Right ventricle myocardium superior (tissue), 1 donor: Measurements from ENCODE around the gene UPP2. TPM values are rescaled to one million over a fixed set of nuclear protein-coding genes. Genes with fewer than 3 reads are reported as not detected.

ENCODE experiments used
- ATAC-seq: fragments of 200-7000 bp; cut with Tn5 transposase; one replicate; pipeline ENCODE4 v1.9.1; 2020; ENCODE audit warnings: mild to moderate bottlenecking; ENCODE audit not compliant: poor library complexity
- DNase-seq: peaks from one replicate; pipeline ENCODE4 v3.0.0-alpha.2; 2020
- intact Hi-C: fragments of 100-400 bp; cut with DNase I; formaldehyde crosslinking; loops from one replicate; pipeline ENCODE4 v1.11.2; 2022
- long read RNA-seq: library from polyadenylated mRNA; unstranded; transcript quantifications from one replicate; pipeline ENCODE4 v2.0.0, GENCODE V29; 2021
- total RNA-seq: library from RNA; stranded (reverse); fragmentation: NEBNext Ultra II Directional; extraction: Animal tissue kit (Norgen Biotek cat#: 25700); gene quantifications from one replicate; pipeline ENCODE4 v1.2.1, GENCODE V29; 2021
- donor health status: DM: no; HTN: yes; CAD: no; lungs with severe emphysema.

The UPP2 gene
- not detected for total RNA-seq
- long read RNA-seq, result 0 reads

DNA sequence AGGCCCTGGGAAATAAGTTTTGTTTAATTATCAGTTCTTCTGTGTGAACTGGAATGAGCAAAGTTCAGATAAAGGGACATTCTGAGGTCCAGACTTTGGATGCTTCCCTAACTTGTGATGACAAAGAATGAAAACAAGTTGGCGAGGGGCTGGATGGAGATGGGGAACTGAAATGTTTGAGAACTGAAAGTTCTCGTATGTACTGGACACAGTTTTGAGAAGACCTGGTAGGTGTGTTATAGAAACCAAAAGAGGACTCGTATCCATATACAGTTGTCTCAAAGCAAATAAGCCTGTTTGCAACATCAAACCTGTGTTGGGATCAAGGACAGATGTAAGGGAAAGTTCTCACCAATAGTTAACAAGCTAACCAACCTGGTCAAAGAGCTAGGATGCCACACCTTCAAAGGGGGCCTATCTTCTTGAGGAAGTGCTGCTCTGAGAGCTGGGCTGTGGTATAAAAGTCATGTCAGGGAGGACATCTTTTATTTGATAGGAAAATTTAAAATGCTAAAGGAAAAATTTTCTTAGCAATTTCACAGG lies at the start of gene UPP2:
Gene UPP2 (plus strand): TSS at position 493 of the 543 bp plus-strand sequence. CDS start 188 bp downstream, outside the sequence.
- ATAC-seq (no peak), DNase-seq (no peak)
- intact Hi-C loops, result no loop called here

DNA sequence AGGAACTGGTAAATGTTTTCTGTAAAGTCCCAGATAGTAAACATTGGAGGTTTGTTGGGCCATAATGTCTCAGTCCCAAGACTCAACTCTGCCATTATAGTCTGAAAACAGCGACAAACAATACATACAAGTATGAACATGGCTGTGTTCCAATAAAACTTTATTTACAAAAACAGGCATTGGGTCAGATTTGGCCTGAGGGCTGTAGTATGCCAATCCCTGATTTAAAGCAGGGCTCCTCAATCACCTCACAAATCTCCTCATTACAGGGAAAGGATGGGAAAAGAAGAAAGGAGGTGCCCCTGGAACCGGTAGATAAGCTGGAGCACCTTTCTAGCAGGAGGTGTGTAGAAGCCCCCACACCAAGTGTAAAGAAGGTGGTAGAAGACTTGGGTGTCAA lies 48.9 kb upstream of the UPP2 start:
- intact Hi-C loops, result no loop called here
- DNase-seq (no peak), ATAC-seq (no peak)

DNA sequence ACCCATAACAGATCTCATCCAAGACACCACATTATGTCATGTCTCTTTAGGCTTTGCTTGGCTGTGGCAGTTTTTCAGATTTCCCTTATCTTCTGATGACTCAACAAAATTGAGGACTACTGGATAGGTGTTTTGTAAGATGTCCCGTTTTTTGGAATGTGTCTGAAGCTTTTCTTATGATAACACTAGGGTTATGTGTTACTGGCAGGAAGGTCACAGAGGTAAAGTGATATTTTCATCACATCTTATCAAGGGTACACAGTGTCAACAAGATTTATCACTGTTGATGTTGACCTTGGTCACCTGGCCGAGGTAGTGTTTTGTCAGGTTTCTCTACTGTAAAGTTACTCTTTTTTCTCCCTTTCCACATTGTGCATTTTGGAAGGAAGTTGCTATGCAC lies 44.8 kb upstream of the UPP2 start:
- ATAC-seq (no peak), DNase-seq (no peak)
- intact Hi-C loops, result no loop called here

DNA sequence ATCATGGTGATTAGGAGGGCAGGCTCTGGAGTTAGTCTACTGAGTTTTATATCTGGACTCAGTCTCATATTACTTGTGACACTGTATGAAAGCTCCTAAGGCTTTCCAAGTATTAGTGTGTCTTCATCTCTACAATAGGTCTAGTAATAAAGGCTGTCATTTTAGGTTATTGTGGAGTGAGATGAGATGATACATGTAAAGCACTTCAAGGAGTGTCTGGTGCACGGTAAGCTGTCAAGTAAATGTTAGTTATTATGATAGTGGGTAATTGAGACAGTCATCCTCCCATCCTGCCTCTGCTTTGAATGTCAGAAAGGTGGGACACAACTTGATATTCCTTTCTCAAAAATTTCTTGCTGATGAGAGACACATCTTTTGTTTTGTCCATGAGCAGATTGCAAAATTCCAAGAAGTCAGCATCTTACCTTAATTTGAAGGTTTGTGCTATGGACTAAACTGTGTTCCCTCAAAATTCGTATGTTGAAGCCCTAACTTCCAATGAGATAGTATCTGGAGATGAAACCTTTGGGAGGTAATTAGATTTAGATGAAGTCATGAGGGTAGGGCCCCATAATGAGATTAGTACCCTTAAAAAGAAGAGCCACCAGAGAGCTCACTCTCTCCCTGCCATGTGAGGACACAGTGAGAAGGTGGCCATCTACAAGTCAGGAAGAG lies 41.4 kb upstream of the UPP2 start:
- DNase-seq (no peak), ATAC-seq (no peak)
- intact Hi-C loops, result no loop called here

DNA sequence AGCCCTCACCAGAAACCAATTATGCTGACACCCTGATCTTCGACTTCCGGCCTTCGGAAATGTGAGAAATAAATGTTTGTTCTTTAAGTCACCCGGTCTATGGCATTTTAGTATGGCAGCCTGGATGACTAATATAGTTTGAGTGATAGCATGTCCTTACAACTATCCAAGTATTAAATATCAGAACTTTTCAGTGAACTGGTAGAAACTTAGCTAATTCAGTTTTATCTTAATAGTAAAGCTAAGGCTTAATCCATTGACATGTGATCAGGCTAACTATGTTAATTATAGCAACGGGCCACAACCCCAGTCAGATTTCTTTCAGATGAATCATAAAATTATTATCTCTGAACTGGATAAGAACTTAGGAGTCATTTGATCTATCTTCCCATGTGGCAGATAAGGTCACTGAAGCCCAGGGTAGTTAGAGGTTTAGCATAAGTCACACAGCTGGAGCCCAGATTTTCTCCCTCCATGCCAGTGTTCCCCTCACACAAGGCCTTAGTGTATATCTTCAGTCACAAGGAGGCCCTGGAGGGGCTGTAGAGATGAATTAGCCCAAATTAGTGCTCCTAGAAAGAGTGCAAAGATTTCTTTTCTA lies 40.7 kb upstream of the UPP2 start:
- no peak for ATAC-seq
- intact Hi-C loops, result no loop called here
- no peak for DNase-seq

DNA sequence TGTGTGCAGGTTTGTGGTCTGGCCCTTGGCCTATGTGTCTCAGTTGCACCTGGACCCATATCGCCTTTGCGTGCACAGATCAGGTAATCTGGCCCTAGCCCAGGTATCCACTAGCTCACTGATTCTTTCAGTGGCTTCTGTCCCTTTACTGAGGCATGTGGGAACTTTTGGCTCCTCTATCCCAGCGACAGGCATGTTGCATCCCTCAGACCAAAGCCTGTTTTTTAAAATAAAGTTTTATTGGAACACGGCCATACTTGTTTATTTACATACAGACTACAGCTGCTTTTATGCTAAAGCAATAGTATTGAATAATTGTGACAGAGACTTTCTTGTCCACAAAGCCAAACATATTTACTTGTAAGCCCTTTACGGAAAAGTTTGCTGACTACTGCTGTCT lies 39.9 kb upstream of the UPP2 start:
- DNase-seq, result no peak
- no peak for ATAC-seq
- intact Hi-C loops, result no loop called here

DNA sequence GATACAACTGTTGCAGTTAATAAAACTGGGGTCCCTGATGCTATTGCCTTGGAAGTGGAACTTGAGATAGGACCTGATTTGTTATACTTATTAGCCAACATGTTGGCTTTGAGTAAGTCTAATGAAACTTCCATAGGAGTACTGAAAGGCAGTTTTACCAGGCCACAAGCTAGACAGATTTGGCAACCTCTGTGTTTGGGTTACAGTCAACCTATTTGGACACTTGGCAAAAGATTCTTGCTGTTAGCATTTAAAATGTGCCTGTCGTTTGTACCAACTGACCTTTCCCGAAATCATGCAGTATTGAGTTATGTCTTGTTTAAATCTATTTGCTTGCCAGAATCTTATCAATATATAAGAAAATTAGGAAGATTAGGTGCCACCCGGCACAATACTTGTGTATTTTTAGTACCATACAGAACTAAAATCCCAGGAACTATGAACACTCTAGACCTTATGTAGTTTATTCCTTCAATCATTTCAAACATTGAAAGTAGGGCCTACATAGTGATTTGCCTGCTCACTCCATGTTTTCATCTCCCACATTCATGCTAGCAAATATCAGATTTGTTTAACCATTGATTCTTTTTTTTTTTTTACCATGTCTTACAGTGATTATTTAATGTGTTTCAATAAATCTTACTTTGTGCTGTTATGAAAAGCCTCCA lies 35.5 kb upstream of the UPP2 start:
- no peak for DNase-seq
- no peak for ATAC-seq
- intact Hi-C loops, result no loop called here

DNA sequence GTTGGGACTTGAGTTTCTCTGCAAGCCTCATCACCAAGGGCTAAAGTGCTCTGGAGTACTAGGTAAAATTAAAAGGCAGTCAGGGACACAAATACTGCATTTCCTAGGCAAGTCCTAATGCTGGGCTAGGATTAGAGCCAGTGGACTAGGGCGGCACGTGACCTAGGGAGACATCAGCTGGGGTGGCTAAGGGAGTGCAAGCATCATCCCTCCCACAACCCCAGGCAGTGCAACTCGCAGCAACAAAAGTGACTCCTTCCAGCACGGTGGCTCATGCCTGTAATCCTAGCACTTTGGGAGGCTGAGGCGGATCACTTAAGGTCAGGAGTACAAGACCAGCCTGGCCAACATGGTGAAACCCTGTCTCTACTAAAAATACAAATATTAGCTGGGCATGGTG lies 30.7 kb upstream of the UPP2 start:
- intact Hi-C loops, result no loop called here
- no peak for ATAC-seq
- DNase-seq, result no peak

DNA sequence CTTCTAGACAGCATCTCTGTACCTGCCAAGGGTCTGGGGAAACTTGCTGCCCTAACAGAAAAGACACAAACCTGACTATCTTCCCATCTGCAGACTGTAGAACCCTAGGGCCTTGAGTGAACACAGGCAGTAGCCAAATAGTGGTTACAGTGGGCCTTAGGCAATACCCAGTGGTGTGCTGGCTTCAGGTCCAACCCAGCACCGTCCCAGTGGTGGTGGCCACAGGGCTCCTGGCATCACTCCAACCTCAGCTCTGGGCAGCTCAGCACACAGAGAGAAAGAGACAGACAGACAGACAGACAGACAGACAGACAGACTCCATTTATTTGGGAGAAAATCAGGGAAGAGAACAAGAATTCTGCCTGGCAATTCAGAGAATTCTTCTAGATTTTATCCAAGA lies 29.3 kb upstream of the UPP2 start:
- ATAC-seq, result no peak
- DNase-seq, result no peak
- intact Hi-C loops, result no loop called here

DNA sequence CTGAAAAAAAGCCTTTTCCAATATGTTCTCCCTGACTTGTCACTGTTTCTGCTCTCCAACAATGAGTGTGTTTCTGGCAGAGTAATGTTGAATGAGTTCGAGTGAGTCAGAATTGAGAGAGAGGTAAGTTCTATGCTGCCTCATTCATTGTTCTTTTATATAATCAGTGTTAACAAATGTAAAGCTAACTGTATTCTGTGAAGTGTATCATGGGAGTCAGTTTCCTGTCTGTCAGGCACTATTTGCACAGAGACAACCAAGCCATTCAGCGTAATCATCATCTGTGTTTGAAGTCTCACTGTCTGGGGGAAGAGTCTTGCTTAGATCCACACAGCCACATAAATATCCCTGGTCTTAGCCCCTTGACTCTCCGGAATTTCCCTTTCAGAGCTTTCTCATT lies 22.0 kb upstream of the UPP2 start:
- no peak for DNase-seq
- no peak for ATAC-seq
- intact Hi-C loops, result no loop called here

DNA sequence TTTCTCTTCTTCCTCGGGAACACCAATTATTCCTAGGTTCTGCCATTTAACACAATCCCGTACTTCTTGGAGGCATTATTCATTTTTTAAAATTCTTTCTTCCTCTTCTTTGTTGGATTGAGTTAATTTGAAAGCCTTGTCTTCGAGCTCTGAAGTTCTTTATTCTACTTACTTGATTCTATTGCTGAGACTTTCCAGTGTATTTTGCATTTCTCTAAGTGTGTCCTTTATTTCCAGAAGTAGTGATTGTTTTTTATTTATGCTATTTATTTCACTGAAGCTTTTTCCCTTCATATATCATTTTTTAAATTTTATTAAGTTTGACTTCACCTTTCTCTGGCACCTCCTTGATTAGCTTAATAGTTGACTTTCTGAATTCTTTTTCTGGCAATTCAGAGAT lies 13.6 kb upstream of the UPP2 start:
- DNase-seq, result no peak
- ATAC-seq, result no peak
- intact Hi-C loops, result no loop called here

DNA sequence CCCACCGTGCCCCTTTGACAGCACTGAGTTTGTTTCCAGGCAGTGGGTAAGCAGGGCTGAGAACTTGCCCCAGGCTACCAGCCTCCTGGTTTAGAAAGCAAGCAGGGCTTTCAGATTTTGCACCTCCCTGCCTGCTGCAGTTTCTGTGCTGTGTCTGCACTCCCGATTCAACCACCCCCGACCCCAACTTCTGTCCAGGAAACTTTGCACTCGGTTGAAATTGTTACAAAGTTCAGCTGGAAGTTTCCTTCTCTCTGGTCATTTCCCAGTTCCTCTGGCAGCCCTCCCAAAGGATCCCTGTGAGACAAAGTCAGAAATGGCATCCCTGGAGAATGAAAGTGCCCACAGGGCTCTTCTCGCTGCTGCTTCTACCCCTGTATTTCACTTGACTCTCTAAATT lies 12.4 kb upstream of the UPP2 start:
- DNase-seq (no peak), ATAC-seq (no peak)
- intact Hi-C loops, result no loop called here

DNA sequence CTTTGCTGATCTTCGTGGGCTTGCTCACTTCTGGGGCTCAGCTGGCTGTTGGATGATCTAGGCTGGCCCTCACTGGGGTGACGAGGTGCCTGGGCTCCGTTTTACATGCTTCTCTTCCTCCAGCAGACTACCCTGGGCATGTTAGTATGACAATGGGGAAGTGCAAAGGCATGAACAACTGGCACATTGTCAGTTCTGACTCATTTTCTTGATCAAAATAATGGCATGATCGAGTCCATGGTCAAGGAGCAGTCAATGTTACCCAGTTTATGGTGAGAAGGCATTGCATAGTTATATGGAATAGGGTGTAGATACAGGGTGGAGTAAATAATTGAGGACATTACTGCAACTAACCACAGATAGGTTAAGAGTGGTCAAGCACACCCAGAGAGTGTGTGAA lies 10.0 kb upstream of the UPP2 start:
- intact Hi-C loops, result no loop called here
- ATAC-seq (no peak), DNase-seq (no peak)

DNA sequence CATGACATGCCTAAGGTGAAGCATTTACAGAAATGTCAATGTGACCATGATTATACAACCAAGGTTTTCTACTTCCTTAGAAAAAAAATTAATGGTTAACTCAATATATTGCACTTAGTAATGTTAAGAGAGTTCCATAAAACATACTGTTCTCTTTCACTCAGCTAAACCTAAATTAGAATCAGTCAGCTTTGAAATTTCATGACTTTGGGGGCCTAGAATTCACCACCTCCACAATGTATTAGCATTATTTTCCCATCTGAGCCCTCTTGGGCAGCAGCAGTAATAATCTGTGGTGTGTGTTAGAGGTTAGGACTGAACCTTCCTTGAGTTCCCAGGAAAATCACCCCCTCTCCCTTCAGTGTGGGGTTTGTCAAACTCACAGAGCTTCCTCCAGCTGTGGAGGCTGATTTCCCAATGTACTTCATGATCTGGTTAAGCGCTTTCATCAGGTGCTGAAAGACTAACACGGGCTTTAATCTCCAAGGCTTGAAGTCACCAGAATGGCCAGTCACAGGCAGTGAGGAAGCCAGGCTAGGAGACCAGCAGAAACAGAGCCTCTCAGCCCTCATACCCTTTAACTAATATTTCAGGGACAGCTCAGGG lies 7.1 kb upstream of the UPP2 start:
- DNase-seq, result no peak
- ATAC-seq, result no peak
- intact Hi-C loops, result no loop called here

DNA sequence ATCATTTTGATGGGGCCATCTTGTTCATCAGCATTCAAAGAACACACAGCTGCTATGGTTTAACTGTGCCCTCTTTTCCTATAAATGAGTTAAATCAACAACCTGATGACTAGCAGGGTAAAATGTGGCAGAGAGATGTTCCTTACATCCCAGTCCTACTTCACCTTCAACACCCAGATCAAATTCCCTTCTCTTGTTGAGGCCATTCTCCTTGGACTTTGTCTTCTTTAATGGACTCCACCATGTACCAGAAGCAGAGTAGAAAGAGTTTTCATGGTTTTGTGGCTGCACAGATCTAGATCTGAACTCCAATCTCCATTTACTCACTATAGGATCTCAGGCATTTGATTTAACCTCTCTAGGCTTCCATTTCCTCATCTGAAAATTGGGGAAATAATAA lies 6.4 kb upstream of the UPP2 start:
- intact Hi-C loops, result no loop called here
- DNase-seq, result no peak

DNA sequence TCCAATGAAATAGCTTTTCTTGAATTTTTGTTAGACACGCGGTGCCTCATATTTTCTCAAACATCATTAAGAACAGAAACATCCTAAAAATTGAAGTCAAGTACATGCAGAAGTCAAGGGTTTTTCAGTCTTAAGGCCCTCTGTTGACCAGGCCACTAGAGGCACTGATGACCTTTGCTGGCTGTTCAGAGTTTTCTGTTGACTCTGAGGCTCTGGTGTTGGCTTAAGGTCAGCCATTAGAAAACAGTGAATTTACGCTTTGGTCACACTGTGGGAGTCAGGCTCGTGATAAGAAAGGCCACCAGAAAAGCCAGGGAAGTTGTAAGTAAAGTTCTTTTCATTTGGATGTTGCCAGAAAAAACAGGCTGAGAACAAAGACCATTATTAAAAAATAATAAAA lies 5.8 kb upstream of the UPP2 start:
- DNase-seq (no peak), ATAC-seq (no peak)
- intact Hi-C loops, result no loop called here

More for the DNA sequence above, 6.4 kb upstream of the UPP2 start:
- ATAC-seq, result no peak

DNA sequence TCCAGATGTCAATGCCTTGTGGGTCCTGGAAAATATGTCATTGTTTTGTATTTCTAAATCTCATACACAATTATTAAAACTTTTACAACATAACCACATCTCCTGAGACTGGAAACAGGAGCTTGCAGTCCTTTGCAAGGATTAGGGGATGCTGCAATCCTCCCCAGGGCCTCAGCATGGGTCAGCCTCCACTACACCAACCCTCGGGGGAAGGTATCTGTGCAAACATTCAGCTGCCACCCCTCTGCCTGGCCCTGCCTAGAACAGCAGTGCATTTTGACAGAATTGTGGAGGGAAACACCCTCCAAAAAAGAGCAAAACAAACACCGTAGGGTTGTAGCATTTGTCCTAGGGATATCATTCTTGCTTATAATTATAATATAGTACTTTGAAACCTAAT lies 4.2 kb upstream of the UPP2 start:
- DNase-seq (no peak), ATAC-seq (no peak)
- intact Hi-C loops, result no loop called here

DNA sequence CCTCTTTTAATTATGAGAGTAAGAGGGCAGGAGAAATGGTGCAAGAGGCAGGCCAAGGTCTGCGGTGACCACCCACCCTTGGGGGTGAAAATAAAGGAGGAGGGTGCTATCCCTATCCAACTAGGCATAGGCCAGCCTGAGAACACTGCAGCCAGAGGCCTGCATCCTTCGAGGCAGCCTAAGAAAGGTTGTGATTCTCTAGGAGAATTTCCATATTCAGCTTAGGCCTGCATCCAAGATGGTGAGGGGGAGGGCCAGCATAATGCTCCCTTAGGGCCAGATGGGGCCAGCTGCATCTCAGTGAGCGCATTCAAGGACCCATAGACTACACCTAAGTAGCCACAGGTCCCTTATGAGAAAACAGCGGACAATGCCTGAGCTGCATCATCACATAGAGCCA lies 3.5 kb upstream of the UPP2 start:
- ATAC-seq (no peak), DNase-seq (no peak)
- intact Hi-C loops, result no loop called here

DNA sequence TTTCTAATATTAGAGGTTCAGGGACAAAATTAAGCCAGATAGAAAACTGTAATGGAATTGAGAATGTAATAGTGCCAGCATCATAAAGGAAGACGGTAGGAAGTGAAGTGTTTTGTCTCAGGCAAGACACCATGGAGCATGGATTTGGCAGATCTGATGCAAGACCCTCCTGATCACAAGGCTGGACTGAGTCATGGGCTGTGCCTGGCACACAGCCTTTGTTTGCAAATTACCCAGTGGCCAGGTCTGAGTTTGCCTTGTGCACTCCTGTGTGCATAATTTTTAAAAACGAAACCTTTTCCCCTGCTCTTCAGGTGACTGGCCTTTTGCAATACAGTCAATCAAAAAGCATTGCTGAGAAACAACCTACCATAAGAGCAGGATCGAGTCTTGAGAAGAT lies 2.0 kb upstream of the UPP2 start:
- no peak for DNase-seq
- intact Hi-C loops, result no loop called here
- no peak for ATAC-seq

DNA sequence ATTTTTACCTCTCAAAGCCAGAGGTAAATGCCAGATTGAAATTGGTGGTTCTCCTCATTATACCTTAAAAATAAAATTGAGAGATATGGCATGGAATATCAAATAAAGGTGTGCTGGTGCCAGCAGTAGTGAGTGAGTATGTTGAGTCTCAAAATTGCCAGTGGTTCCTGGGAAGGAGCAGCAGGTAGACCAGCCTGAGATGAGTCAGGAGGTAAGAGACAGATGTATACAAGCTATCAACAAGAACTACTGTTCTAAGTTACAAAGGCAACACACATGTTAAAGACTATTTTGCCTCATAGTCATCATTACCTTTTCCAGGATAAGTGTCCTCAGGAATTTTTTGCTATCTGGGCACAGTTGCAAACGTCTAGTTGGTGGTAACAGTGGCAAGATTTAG lies 1.3 kb upstream of the UPP2 start:
- DNase-seq (no peak), ATAC-seq (no peak)
- intact Hi-C loops, result no loop called here
